Activated naive CD4-positive, alpha-beta T cell treated with anti-CD3 and anti-CD28 coated beads, Interleukin-2, amount 50 U/mL, for 72 hours (primary cell): ENCODE measurements around the gene SEBOX. TPM values are rescaled to one million over a fixed set of nuclear protein-coding genes. Genes with fewer than 3 reads are reported as not detected.

ENCODE experiments used
- ATAC-seq, 2 donors: fragments of 150-1000 bp; cut with Tn5 transposase; 2 replicates each; pipeline ENCODE4 v1.10.0; 2021; ENCODE audit warnings: mild to moderate bottlenecking in 2 of 2, moderate library complexity in 2 of 2
- DNase-seq, 2 donors: peaks; one replicate each; pipeline ENCODE4 v3.0.0; 2021 to 2022; ENCODE audit warnings: low spot score in 2 of 2
- H3K27ac Mint-ChIP-seq, 2 donors: one replicate each; pipeline ENCODE4 v1.8.0; 2022; ENCODE audit warnings: mild to moderate bottlenecking in 2 of 2, mixed read lengths in 2 of 2
- H3K36me3 Mint-ChIP-seq, 2 donors: one replicate each; pipeline ENCODE4 v1.8.0; 2022; ENCODE audit warnings: mixed read lengths in 2 of 2
- H3K9me3 Mint-ChIP-seq, 2 donors: one replicate each; pipeline ENCODE4 v1.8.0; 2022; ENCODE audit warnings: mixed read lengths in 2 of 2
- total RNA-seq, 2 donors: library from RNA; stranded (reverse); gene quantifications; one replicate each; pipeline ENCODE4 v1.2.3, GENCODE V29; 2022

The SEBOX gene
- total RNA-seq, 2 donors from 2014 or later: not detected

DNA sequence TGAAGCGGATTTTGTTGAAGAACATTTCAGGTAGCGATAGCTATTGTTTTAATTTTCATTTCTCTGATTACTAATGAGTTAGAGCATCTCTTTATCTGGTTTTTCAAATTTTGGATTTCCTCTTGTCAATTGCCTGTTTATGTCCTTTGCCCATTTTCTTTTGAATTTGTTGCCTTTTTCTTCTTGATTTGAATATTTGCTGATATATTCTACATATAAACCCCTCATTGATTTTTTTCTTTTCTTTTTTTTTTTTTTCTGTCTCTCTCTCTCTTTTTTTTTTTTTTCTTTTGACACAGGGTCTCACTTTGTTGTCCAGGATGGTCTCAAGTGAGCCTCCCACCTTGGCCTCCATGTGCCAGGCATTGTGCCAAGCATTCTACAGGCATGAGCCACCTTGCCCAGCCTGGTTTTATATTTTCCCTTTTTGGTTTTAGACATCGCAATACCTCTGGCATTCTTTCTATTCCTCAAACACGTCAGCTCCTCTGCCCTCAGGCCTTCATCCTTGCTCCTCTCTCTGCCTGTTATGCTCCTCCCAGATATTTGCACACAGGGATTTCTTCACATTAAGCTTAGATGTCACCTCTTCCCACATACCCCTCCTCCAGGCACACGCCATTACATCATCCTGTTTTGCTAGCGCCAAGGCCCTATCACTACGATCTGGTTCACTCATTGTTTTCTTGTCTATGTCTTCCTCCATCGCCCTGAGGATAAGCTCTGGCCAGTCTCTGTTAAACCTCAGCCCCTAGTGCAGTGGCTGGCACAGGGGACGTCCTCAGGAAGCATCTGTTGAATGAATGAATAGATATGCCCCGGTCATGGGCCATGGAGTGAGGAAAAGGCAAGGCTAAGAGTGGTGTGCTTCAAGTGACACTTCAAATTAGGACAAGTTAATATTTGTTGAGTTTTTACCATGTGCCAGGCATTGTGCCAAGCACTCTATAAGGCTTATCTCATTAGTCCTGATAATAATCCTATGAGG, 15.1 kb upstream of the SEBOX start:
- ATAC-seq (no peak), DNase-seq (no peak)
- H3K9me3 Mint-ChIP-seq: no peaks in the 10 kb centered on the region
- peaks cover 0 to 5% of the 10 kb centered on the region in 2 donors for H3K36me3 Mint-ChIP-seq
- no peak overlapping the region for H3K27ac Mint-ChIP-seq

DNA sequence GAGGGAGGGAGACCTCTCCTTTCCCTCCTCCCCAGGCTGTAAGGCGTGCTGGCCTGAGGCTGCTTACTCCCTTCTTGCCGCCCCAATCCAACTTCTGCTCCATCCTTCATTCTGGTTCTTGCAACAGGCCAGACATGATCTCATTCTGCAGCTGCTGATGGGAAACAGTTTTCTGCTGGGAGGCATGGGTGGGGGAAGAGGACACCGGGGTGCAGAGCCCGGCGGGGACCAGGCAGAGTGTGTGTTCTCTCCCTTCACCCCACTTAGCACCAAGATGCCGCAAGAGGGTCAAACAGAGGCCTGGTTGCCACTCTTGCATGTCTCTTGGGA, 7.9 kb upstream of the SEBOX start:
- H3K27ac Mint-ChIP-seq: peak overlapping the region; percentile 82 to 94
- H3K9me3 Mint-ChIP-seq: no peaks in the 10 kb centered on the region
- DNase-seq (no peak), ATAC-seq (no peak)
- peaks cover 0 to 16% of the 10 kb centered on the region in 2 donors for H3K36me3 Mint-ChIP-seq

DNA sequence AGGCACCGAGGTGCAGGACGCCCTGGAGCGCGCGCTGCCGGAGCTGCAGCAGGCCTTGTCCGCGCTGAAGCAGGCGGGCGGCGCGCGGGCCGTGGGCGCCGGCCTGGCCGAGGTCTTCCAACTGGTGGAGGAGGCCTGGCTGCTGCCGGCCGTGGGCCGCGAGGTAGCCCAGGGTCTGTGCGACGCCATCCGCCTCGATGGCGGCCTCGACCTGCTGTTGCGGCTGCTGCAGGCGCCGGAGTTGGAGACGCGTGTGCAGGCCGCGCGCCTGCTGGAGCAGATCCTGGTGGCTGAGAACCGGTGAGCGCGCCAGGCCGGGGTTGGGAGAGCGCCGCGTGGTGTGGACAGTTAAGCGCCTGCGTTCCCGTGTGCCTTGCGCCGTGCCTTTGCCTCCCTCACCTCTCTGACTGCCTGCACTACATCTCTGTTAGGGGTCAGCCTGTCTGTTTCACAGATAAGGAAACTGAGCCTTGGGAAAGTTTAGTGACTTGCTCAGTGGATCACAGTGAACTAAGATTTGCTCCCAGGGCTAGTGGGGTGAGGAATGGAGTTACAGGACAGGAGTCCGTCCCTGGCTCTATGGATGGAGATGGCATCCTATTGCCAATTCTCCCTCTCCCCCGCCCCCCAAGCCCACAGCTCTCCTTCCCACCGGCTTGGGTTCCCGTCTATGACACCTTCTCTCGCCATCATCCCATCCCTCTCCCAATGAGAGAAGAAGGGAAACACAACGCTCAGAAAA, 7.4 kb upstream of the SEBOX start:
- peak; percentile 8 to 23 for ATAC-seq
- peak overlapping the region; percentile 82 to 94 for H3K27ac Mint-ChIP-seq
- peaks cover 0 to 16% of the 10 kb centered on the region in 2 donors for H3K36me3 Mint-ChIP-seq
- H3K9me3 Mint-ChIP-seq: no peaks in the 10 kb centered on the region
- peak in 1 of 2 donors; percentile 40 for DNase-seq

DNA sequence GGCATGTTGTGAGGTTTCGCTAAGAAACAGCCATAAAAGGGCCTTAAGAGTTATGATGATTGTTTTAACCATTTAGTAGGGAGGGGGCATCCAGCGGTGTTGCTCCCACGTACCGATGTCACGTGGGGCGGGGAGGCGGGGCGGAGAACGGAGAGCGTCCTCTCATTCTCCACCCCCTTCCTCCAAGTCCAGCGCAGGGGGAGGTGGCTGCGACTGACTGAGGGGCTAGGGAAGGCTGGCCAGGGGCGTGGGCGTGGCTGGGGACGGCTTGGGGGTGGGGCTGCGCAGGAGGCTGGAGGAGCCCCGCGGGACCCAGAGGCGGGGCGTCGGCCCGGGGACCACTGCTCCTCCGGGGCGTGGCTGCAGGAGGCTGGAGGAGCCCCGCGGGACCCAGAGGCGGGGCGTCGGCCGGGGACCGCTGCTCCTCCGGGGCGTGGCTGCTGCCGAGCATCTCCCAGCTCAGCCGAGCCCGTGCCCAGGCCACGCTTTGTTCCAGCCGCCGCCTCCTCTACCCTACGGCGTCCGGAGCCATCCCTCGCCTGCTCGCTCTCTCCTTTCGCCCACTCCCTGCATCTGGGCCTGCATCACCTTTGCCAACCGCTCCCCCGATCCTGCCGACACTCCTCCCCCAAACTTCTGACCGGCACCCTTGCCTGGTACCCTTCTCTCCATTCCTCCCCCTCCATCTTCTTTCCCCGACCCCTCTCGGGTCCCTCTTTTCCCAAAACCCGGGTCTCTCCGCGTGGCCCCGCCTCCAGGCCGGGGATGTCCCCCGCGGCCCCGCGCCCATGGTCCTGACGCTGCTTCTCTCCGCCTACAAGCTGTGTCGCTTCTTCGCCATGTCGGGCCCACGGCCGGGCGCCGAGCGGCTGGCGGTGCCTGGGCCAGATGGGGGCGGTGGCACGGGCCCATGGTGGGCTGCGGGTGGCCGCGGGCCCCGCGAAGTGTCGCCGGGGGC, 6.5 kb upstream of the SEBOX start, which contains the start of gene SARM1:
Gene SARM1, plus strand, starts transcription at position 450 of the 958 bp plus-strand sequence. Its CDS starts 339 bp downstream, at position 789.
- H3K9me3 Mint-ChIP-seq: no peaks in the 10 kb centered on the region
- ATAC-seq (peak; percentile 87 to 95), DNase-seq (peak; percentile 84 to 91)
- H3K36me3 Mint-ChIP-seq: peaks cover 0 to 16% of the 10 kb centered on the region in 2 donors
- H3K27ac Mint-ChIP-seq: peak within 1 kb of the TSS; percentile 82 to 94

DNA sequence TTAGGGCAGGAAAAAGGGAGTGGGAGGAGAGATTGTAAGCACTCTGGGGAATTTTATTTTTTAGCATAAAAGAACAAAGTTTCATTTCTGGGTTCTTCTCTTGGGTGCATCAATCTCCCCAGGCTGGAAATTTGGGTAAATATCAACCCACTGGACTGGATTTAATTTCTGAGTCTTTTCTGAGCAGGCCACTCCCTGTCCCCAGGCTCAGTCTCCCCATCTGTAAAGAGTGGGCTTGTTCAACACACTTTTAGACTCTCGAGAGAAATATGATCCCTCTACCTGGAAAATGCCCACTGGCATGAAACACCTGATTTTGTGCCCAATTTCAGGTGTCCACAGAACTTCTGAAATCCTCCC, 5.7 kb upstream of the SEBOX start:
- Mint-ChIP-seq H3K27ac (peak overlapping the region in 1 of 2 donors; percentile 82), H3K9me3 (no peaks in the 10 kb centered on the region), H3K36me3 (peaks cover 0 to 16% of the 10 kb centered on the region in 2 donors)
- DNase-seq (no peak), ATAC-seq (no peak)

DNA sequence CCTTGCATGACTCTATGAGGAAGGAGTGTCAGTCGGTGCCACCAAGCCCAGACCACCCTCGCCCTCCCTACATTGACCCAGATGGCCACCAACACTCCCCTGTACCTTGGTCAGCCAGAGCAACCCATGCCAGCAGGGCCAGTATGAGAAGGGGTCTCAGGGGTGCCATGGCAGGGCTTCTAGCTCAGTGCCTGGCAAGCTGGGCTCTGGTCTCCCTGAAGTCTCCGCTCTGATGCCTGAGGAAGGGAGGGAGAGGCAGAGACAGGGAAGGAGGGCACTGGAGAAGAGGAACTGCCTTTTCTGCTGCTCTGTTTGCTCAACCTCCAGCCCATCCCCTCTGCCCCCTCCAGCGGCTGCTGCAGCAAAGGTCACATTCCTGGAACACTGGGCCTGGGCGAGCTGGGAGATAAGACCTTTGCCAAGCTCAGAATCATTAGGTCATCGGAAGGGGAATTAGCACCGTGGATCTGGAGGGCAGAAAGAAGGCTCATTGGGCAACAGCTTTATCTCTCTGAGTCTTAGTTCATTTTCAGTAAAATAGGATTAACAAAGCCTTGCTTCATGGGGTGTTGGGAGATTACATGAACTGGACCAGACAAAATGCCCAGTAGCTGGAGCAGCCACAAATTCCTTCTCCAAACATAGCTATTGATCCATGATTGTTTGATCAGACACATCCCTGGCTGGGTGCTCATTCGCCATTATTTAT, 5.2 kb upstream of the SEBOX start, which contains the start of gene VTN:
Gene VTN, minus strand, starts transcription at position 273 of the 709 bp plus-strand sequence. Its CDS starts 104 bp downstream, at position 169.
- DNase-seq (no peak), ATAC-seq (no peak)
- Mint-ChIP-seq H3K27ac (peak within 1 kb of the TSS; percentile 82 to 94), H3K36me3 (peaks cover 0 to 16% of the 10 kb centered on the region in 2 donors), H3K9me3 (no peaks in the 10 kb centered on the region)

DNA sequence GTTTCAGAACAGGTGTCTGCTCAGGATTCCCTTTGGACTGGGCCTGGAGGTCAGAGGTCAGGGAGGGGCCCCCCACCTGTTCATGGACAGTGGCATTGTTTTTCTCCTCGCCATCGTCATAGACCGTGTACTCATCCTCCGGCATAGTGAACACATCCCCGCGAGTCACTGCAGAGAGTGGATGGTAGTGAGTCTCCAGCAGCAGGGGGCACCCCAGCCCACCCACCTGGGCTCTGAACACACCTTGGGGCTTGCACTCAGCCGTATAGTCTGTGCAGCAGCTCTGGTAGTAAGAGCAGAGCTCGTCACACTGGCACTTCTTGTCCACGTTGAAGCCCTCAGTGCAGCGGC, 4.7 kb upstream of the SEBOX start:
- Mint-ChIP-seq H3K36me3 (peaks cover 0 to 16% of the 10 kb centered on the region in 2 donors), H3K9me3 (no peaks in the 10 kb centered on the region), H3K27ac (peak overlapping the region in 1 of 2 donors; percentile 82)
- no peak for DNase-seq
- no peak for ATAC-seq

DNA sequence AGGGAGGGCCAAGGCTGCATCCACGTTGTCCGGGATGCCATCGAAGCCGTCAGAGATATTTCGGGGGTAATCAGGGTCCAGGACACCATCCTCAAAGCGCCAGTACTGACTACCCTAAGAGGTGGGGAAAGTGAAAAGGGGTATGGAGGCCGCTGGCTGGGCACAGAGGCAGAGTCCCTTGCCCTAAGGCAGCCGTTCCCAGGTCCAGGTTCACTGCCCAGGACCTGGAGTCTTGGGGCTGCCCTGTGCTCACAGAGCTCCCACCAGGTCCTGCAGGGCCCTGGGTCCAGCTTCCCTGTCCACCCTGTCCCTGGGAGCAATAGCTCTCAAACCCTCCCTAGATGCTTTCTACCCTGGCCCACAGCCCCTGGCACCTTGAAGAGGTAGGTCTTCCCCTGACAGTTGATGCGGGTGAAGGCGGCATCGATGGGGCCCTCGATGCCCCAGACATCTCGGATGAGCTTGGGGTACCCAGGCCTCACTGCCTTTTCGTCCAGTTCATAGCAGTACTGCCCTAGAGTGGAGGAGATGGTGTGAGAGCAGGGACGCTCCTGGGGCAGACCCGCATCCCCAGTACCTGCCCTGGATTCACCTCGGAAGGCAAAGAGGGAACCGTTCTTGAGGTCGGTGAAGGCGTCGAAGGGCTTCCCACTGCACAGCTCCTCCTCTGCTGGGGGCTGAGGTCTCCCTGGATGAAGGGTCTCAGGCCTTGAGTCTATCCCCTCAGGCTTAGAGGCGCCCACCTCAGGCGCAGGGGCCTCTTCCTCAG, 4.1 kb upstream of the SEBOX start:
- DNase-seq (no peak), ATAC-seq (no peak)
- Mint-ChIP-seq H3K9me3 (no peaks in the 10 kb centered on the region), H3K36me3 (peaks cover 0 to 16% of the 10 kb centered on the region in 2 donors), H3K27ac (no peak overlapping the region)

DNA sequence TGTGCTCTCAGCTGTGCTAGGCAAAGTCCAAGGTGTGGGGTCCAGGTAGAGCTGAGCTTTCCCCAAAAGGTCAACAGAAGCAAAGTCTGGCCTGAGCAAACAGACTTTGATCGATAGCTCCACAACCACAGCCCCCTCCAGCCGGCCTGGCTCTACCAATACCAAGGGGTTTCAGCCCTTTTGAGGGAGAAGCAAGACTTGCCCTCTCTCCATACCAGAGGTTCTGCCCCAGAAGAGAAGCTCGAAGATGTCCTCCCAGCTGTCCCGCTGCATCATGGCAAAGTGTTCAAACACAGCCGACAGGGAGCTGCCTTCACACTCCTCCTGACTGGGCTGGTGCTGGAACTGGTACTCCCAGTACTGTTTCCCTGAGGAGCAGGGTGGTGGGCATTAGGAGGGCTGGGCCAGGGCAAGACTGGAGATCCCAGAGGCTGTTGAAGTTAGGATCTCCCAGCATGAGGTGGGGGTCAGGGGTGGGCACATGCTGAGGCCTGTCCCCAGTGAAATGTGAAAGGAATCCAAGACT, 3.4 kb upstream of the SEBOX start:
- H3K36me3 Mint-ChIP-seq: peaks cover 0 to 11% of the 10 kb centered on the region in 2 donors
- no peak overlapping the region for H3K27ac Mint-ChIP-seq
- H3K9me3 Mint-ChIP-seq: no peaks in the 10 kb centered on the region
- DNase-seq: no peak
- no peak for ATAC-seq

DNA sequence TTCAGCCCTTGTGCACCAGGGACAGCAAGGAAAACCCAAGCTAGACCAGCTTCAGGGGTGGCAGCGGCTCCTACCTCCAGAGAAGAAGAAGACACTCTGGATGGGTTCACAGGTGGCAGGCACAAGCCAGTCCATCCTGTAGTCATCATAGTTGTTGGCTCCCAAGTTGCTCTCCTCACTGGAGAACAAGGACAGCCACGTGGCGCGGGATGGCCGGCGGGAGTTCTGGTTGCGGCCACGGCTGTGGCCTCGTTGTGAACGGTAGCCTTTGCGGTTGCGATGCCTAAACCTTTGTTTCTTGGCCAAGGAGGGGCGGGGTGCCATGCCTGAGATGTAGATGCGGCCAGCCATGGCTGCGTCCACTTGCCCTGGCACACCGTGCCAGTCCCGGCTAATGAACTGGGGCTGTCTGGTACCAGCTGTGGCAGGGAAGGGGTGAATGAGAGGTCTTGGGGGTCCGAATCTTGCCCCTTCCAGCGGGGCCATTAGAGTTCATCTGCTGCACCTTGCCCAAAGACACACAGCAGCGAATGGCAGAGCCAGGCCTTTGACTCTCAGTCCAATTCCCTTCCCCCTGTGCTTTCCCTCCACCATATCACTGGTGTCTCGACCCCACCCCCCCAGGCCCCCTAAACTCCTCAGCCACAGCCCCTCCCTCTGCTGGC, 2.8 kb upstream of the SEBOX start:
- peaks cover 0 to 6% of the 10 kb centered on the region in 2 donors for H3K36me3 Mint-ChIP-seq
- no peak for ATAC-seq
- DNase-seq: no peak
- no peak overlapping the region for H3K27ac Mint-ChIP-seq
- no peaks in the 10 kb centered on the region for H3K9me3 Mint-ChIP-seq

DNA sequence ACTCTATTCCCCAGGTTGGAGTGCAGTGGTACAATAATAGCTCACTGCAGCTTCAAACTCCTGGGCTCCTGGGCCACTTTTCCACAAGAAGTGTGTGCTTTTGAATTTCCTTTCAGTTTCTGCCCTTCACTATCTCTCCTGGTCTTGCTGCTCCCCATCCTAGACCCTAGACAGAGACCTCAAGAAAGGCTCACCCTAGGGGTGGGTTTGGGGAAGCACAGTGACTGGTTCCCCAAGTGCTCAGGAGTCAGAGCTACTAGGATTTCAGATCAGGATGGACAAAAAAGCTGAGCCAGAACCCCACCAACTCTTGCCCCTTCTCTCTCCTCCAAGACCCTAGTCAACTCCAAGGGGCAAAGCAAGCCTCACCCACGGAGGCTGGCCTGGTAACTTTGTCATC, 1.6 kb upstream of the SEBOX start:
- Mint-ChIP-seq H3K36me3 (no peaks in the 10 kb centered on the region), H3K27ac (peak overlapping the region; percentile 37 to 74), H3K9me3 (no peaks in the 10 kb centered on the region)
- ATAC-seq: no peak
- no peak for DNase-seq

DNA sequence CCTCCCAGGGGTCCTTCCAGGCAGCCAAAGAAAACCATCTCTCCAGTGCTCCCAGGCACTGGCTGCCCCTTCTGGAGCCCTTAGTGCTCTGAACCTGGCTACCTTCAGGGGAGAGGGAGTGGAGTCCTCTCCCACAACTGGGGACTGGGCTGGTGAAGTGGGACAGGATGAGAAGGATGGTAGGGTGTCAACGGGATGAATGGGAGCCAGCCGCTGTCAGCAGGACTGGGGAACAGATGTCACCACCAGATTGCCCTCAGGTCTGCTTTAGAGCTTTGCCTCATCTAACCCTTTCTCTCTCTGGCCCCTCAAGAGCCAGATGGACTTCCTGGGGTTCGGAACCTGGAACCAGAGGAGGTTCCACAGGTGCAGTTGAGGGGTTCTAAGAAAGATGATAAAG, 488 bp upstream of the SEBOX start:
- Mint-ChIP-seq H3K9me3 (no peaks in the 10 kb centered on the region), H3K27ac (no peak overlapping the region), H3K36me3 (peaks cover 0 to 9% of the 10 kb centered on the region in 2 donors)
- no peak for ATAC-seq
- DNase-seq: no peak

DNA sequence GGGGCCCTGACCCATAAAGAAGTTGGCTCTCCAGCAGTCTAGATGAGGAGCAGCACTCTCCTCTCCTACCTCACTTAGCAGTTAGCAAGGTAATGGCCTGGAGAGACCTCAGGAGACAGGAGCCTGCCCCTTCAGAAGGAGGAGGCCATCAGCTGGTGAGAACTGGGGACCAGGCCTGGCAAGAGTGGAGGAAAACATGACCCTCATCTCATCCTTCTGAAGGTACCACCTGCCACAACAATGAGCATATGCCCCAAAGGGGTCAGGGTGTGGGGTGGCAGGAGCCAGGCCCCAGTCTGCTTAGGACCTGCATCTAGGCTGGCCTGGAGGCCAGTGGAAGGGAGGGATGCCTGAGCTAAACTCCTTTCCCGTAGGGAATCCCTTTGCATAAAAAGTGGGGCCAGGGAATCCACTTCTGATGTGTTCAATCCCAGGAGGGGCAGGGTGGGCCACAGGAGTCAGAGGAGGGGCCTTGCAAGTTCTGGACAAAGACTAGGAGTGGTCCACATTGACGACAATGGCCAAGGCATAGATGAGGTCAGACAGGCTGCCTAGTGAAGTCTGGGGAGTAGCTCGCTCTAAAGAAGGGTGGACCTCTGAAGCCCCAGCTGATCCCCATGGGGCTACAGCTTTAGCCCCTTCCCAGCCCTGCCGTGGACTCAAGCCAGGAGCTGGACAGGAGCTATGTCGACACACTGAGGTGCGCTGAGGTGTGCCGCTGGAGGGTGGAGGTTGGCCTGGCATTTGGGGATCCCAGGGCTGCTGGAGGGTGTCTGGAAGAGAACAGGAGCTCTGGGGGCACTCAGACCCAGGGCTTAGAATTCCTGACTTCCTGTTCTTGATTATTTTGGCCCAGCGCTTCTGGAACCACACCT, 986 bp downstream of the SEBOX start:
- no peak overlapping the region for H3K27ac Mint-ChIP-seq
- DNase-seq (no peak), ATAC-seq (no peak)
- H3K36me3 Mint-ChIP-seq: peaks cover 0 to 14% of the 10 kb centered on the region in 2 donors
- no peaks in the 10 kb centered on the region for H3K9me3 Mint-ChIP-seq

DNA sequence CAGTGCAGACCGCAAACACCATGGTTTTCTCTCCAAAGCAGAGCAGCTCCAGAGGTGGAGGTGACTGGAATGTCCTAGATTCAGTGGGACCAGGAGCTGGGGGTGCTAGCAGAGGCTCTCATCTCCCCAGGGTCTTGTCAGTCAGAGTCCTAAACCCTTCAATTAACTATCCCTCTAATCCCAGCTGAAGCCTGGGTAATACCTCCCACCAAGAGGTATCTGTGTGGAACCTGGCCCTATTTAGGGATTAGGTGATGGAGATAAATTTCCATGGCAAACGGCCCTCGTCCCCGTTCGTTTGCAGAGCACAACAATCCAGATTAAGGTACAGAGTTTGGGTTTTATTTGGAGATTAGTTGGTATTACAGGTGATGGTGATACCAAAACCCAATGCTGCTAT, 1.8 kb downstream of the SEBOX start:
- Mint-ChIP-seq H3K9me3 (no peaks in the 10 kb centered on the region), H3K36me3 (peaks cover 0 to 15% of the 10 kb centered on the region in 2 donors), H3K27ac (peak overlapping the region in 1 of 2 donors; percentile 7)
- DNase-seq (no peak), ATAC-seq (no peak)
